Head of caudate nucleus (tissue), 42 donors: Measurements from ENCODE around the gene CBLN3.

ENCODE experiments used
- DNase-seq, 42 donors: peaks; one replicate each; pipeline versions ENCODE4 v3.0.0 to v3.0.0-alpha.2; 2020 to 2021; ENCODE audit warnings: mixed read lengths in 7 of 42
- intact Hi-C: fragments of 100-400 bp; cut with DNase I; formaldehyde crosslinking; loops from one replicate; pipeline ENCODE4 v1.15.0; 2022

CBLN3 gene

DNA sequence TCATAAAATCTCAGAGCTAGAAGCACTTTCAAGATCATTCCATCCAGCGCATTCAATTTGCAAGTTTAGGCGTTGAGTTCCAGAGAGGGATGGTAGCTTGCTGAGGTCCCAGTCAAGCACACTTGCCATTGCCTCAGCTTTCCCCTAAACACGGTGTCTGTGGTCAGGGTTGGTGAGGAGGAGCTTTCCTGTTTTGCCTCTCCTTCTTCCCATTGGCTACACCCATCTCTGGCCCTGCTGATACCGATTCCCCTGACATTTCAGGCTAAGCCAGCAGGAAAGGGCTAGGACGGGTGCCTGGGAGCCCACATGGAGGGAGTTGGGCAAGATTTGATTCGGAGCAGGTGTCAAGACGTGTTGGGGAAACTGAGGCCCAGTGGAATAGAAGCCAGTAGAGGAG, 52.3 kb downstream of the CBLN3 start:
- no peak for DNase-seq
- intact Hi-C loops: no loop called here
